Activated CD8-positive, alpha-beta T cell treated with anti-CD3 and anti-CD28 coated beads, Interleukin-2, amount 10 ng/mL, durations not matched to agents 7 days and 5 days (primary cell): ENCODE measurements around the gene MAPT. TPM values are rescaled to one million over a fixed set of nuclear protein-coding genes. Genes with fewer than 3 reads are reported as not detected.
"Not testable (repeated sequence)": the region's sequence is repeated elsewhere in the genome, so short reads cannot be mapped to it uniquely, and the experiment has no call there.

Experiments
- ATAC-seq: fragments of 150-1000 bp; cut with Tn5 transposase; one replicate; pipeline ENCODE4 v1.10.0; 2021; ENCODE audit warnings: moderate library complexity
- CTCF ChIA-PET: fragments of 350-600 bp; sonication (Branson Sonifier 250); formaldehyde crosslinking; loops from one replicate; lab custom pipeline; 2021; ENCODE audit warnings: antibody characterized with exemption; lab: Charles Lee
- POLR2A ChIA-PET: fragments of 350-600 bp; sonication (Branson Sonifier 250); formaldehyde crosslinking; loops from one replicate; lab custom pipeline; 2021; ENCODE audit warnings: antibody characterized with exemption; lab: Charles Lee
- DNase-seq: peaks from one replicate; pipeline ENCODE4 v3.0.0-alpha.2; 2020
- H3K27ac Mint-ChIP-seq: one replicate; pipeline ENCODE4 v1.8.0; 2021; ENCODE audit warnings: mild to moderate bottlenecking, mixed read lengths
- H3K27me3 Mint-ChIP-seq: one replicate; pipeline ENCODE4 v1.8.0; 2021; ENCODE audit warnings: low read depth, mixed read lengths
- H3K36me3 Mint-ChIP-seq: one replicate; pipeline ENCODE4 v1.8.0; 2021; ENCODE audit warnings: low read depth, mixed read lengths
- H3K4me1 Mint-ChIP-seq: one replicate; pipeline ENCODE4 v1.8.0; 2021; ENCODE audit warnings: low read depth, mixed read lengths
- H3K4me3 Mint-ChIP-seq: one replicate; pipeline ENCODE4 v1.8.0; 2021; ENCODE audit warnings: mild to moderate bottlenecking, mixed read lengths
- H3K9me3 Mint-ChIP-seq: one replicate; pipeline ENCODE4 v1.8.0; 2022; ENCODE audit warnings: mixed read lengths; ENCODE audit not compliant: insufficient read depth
- total RNA-seq, 2 experiments: library from RNA; stranded (reverse); gene quantifications; one replicate each; pipeline ENCODE4 v1.2.3, GENCODE V29; 2021

MAPT gene
- total RNA-seq, 2 experiments from 2014 or later: 0.11 TPM; not detected in 1

GRCh38 chr17:45850468-45850867, 43.9 kb upstream of the MAPT start:
- H3K4me1 Mint-ChIP-seq: peaks cover 9% of the 10 kb centered on the region
- no peak overlapping the region for H3K27ac Mint-ChIP-seq
- ChIA-PET CTCF (interaction anchor here (2.5 kb wide), 1 partner anchor 209 kb away, joined by 19 read pairs; no protein-coding TSS in a partner anchor), POLR2A (no interaction called here)
- H3K9me3 Mint-ChIP-seq: no peaks in the 10 kb centered on the region
- H3K36me3 Mint-ChIP-seq: no peaks in the 10 kb centered on the region
- no peak overlapping the region for H3K4me3 Mint-ChIP-seq
- DNase-seq (no peak), ATAC-seq (no peak)
- peaks cover 8% of the 10 kb centered on the region for H3K27me3 Mint-ChIP-seq

GRCh38 chr17:45851022-45851421, 43.3 kb upstream of the MAPT start:
- Mint-ChIP-seq H3K4me1 (peaks cover 9% of the 10 kb centered on the region), H3K27me3 (peaks cover 11% of the 10 kb centered on the region), H3K4me3 (no peak overlapping the region), H3K9me3 (no peaks in the 10 kb centered on the region), H3K27ac (no peak overlapping the region), H3K36me3 (no peaks in the 10 kb centered on the region)
- DNase-seq: no peak
- no peak for ATAC-seq
- ChIA-PET CTCF (interaction anchor here (1.3 to 2.5 kb wide), 7 partner anchors 13 to 214 kb away, joined by 3 to 19 read pairs (median 6); no protein-coding TSS in a partner anchor), POLR2A (no interaction called here)

DNA sequence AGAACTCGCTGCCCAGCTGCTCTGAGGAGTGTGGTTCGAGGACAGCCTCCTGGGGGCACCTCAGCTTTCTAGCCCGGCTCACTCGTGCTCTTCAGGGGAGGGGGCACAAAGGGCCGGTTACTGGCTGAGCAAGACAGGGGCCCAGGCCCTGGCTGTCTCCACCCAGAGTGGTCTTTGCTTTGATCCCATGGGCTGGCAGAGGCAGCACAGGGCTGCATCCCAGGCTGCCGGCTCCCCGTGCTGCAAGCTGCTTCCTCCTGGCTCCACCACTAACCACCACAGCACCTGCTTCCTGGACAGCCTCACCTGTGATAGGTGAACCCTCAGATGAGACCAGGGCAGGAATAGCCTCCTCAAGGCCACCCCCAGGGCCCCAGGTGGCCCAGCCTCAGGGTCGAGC, 42.9 kb upstream of the MAPT start:
- ATAC-seq: no peak

DNA sequence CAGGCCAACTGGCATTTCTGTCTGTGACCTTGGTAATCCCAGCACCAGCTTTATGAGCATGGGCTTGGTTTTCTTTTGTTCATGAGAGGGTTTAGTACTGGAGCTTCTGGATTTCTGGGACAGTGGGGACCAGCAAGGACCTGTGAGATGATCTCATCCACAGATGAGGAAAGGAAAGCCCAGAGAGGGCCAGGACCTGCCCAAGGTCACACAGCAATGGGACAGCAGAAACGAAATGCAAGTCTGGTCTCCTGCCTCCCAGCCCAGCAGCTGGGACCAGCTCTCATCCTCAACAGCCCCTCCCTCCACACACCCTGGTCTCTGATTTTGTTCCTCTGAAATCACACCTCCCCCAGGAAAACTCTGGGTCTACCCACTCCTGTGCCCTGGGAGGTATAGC, 42.5 kb upstream of the MAPT start:
- POLR2A ChIA-PET: no interaction called here
- CTCF ChIA-PET: interaction anchor here (0.6 to 2.5 kb wide), 27 partner anchors 9 to 471 kb away, joined by 3 to 19 read pairs (median 3); partner anchors contain the start of gene MAPT

More for the DNA sequence above, 42.9 kb upstream of the MAPT start:
- Mint-ChIP-seq H3K36me3 (no peaks in the 10 kb centered on the region), H3K4me3 (no peak overlapping the region), H3K27me3 (peaks cover 12% of the 10 kb centered on the region), H3K27ac (no peak overlapping the region), H3K9me3 (no peaks in the 10 kb centered on the region), H3K4me1 (peaks cover 9% of the 10 kb centered on the region)
- DNase-seq: no peak
- POLR2A ChIA-PET: no interaction called here
- CTCF ChIA-PET: interaction anchor here (0.6 to 2.5 kb wide), 16 partner anchors 12 to 470 kb away, joined by 3 to 19 read pairs (median 3); no protein-coding TSS in a partner anchor

GRCh38 chr17:45852535-45853297, 41.6 kb upstream of the MAPT start:
- CTCF ChIA-PET: interaction anchor here (0.7 to 2.5 kb wide), 25 partner anchors 8 to 211 kb away, joined by 3 to 19 read pairs (median 3); partner anchors contain the start of gene MAPT
- DNase-seq: peak; percentile 70
- Mint-ChIP-seq H3K36me3 (no peaks in the 10 kb centered on the region), H3K27ac (no peak overlapping the region), H3K27me3 (peaks cover 14% of the 10 kb centered on the region), H3K4me1 (peaks cover 9% of the 10 kb centered on the region), H3K4me3 (no peak overlapping the region), H3K9me3 (no peaks in the 10 kb centered on the region)
- ATAC-seq: no peak
- POLR2A ChIA-PET: no interaction called here

More for the DNA sequence above, 42.5 kb upstream of the MAPT start:
- Mint-ChIP-seq H3K27ac (no peak overlapping the region), H3K36me3 (no peaks in the 10 kb centered on the region), H3K27me3 (peaks cover 12% of the 10 kb centered on the region), H3K4me1 (peaks cover 9% of the 10 kb centered on the region), H3K4me3 (no peak overlapping the region), H3K9me3 (no peaks in the 10 kb centered on the region)
- ATAC-seq (no peak), DNase-seq (no peak)

- Mint-ChIP-seq H3K9me3 (no peaks in the 10 kb centered on the region), H3K27ac (no peak overlapping the region)
- POLR2A ChIA-PET: no interaction called here
Observed at GRCh38 chr17:45854209-45854608, 40.1 kb upstream of the MAPT start.

GRCh38 chr17:45855691-45856336, 38.5 kb upstream of the MAPT start:
- ATAC-seq: no peak
- POLR2A ChIA-PET: no interaction called here
- H3K27ac Mint-ChIP-seq: no peak overlapping the region

More at GRCh38 chr17:45854209-45854608, 40.1 kb upstream of the MAPT start:
- Mint-ChIP-seq H3K36me3 (no peaks in the 10 kb centered on the region), H3K27me3 (peaks cover 14% of the 10 kb centered on the region), H3K4me1 (peaks cover 9% of the 10 kb centered on the region), H3K4me3 (no peak overlapping the region)
- CTCF ChIA-PET: no interaction called here
- DNase-seq (no peak), ATAC-seq (no peak)

DNA sequence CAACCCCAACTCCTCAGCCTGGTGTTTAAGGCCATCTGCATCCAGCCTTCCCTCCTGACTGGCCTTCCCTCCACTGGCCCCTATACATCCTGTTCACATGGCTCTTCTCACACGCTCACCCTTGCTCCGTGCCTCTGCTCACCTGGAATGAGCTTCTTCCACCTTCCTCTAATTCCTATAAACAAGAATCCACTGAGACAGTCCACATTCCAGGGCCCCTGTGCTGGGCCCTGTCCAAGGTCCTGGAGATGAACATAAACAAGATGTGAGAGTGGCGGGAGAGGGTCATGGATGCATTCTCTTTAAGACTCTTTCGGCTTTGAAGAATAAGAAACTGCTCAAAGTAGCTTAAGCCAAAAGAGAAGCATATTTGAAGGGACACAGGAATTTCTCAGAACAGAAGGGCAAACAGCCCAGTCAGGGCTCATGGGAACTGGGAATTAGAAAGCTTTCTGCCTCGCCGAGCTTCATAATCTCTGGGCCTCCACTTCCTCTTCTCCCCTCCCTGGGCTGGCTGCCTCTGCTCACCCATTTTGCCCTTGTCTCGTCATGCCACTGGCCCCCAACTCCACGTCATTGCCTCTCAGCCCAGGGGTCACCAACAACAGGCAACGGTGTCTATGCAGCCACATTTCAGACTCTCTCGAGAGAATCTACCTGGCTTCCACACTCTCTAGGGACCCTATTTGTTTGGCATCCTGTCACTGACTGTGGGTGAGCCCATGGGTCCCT, 36.2 kb upstream of the MAPT start:
- ChIA-PET POLR2A (no interaction called here), CTCF (no interaction called here)
- H3K9me3 Mint-ChIP-seq: no peaks in the 10 kb centered on the region
- H3K4me1 Mint-ChIP-seq: peaks cover 3% of the 10 kb centered on the region
- peaks cover 12% of the 10 kb centered on the region for H3K27me3 Mint-ChIP-seq
- ATAC-seq: no peak
- H3K4me3 Mint-ChIP-seq: no peak overlapping the region
- DNase-seq: no peak
- no peaks in the 10 kb centered on the region for H3K36me3 Mint-ChIP-seq
- H3K27ac Mint-ChIP-seq: no peak overlapping the region

More at GRCh38 chr17:45855691-45856336, 38.5 kb upstream of the MAPT start:
- Mint-ChIP-seq H3K4me3 (no peak overlapping the region), H3K9me3 (no peaks in the 10 kb centered on the region), H3K36me3 (no peaks in the 10 kb centered on the region), H3K27me3 (peaks cover 16% of the 10 kb centered on the region), H3K4me1 (peaks cover 9% of the 10 kb centered on the region)
- no peak for DNase-seq
- CTCF ChIA-PET: no interaction called here

- Mint-ChIP-seq H3K36me3 (no peaks in the 10 kb centered on the region), H3K27ac (no peak overlapping the region), H3K4me1 (peaks cover 5% of the 10 kb centered on the region), H3K4me3 (no peak overlapping the region), H3K9me3 (no peaks in the 10 kb centered on the region), H3K27me3 (peaks cover 12% of the 10 kb centered on the region)
- ATAC-seq: no peak
- ChIA-PET CTCF (interaction anchor here (1.6 kb wide), 3 partner anchors 9 to 221 kb away, joined by 3 to 6 read pairs (median 4); no protein-coding TSS in a partner anchor), POLR2A (no interaction called here)
- DNase-seq: no peak
Observed at GRCh38 chr17:45861165-45861564, 33.2 kb upstream of the MAPT start.

GRCh38 chr17:45862127-45862526, 32.2 kb upstream of the MAPT start:
- CTCF ChIA-PET: interaction anchor here (1.6 kb wide), 1 partner anchor 15 kb away, joined by 3 read pairs; no protein-coding TSS in a partner anchor
- H3K9me3 Mint-ChIP-seq, ATAC-seq, POLR2A ChIA-PET, H3K27ac Mint-ChIP-seq, DNase-seq, H3K36me3 Mint-ChIP-seq, H3K4me3 Mint-ChIP-seq, H3K4me1 Mint-ChIP-seq: not testable (repeated sequence)
- H3K27me3 Mint-ChIP-seq: peaks cover 12% of the 10 kb centered on the region

DNA sequence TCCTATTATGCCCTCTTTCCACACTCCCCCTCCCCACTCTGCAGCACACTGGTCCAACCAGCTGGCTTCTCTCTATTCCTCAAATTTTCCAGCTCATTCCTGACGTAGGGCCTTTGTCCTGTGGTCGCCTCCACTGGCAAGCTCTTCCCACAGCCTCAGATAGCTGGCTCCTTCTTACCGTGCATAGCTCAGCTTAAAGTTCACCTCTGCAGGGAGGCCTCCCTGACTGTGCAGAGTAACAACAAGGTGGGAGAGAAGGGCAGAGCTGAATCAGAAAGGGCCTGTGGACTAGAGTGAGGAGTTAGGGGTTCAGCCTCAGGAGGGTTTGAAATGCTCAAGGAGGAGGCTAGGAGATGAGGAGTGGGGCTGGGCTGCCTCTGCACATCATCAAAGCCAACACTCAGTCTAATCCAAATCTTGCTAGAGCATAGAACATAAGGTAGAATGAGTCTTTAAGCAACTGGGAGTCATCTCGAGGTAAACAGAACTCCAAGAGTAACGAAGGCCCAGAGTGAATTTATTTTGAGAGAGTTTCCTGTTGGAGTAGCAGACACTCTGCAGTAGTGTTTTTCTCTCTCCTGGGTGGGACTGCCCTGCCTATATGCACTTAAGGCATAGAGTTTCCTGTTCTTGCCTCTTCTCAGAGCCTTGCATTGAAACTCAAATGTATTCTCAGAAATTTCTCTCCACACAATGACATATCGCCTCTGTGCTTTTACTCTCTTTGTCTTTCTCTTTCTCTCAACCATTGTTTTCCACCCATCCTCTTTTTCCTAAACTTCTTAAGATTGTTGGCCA, 30.3 kb upstream of the MAPT start:
- ChIA-PET CTCF (interaction anchor here (1.3 kb wide), 1 partner anchor 12 kb away, joined by 6 read pairs; no protein-coding TSS in a partner anchor), POLR2A (no interaction called here)
- Mint-ChIP-seq H3K9me3 (no peaks in the 10 kb centered on the region), H3K4me3 (no peak overlapping the region), H3K36me3 (no peaks in the 10 kb centered on the region), H3K27ac (no peak overlapping the region), H3K27me3 (peaks cover 13% of the 10 kb centered on the region), H3K4me1 (peaks cover 5% of the 10 kb centered on the region)
- no peak for ATAC-seq
- no peak for DNase-seq
